HG03354 (cell line): Measurements from ENCODE around the gene DLX4.

Experiments used
- ATAC-seq: cut with Tn5 transposase; IDR thresholded peaks from one replicate; pipeline ENCODE4 v1.9.1; 2021; ENCODE audit warnings: mild to moderate bottlenecking; ENCODE audit not compliant: unreplicated experiment, poor library complexity, severe bottlenecking

The DLX4 gene

GRCh38 chr17:49984776-49985175 lies 15.8 kb downstream of the DLX4 start:
- no peak for ATAC-seq

GRCh38 chr17:49985310-49985990 lies 16.5 kb downstream of the DLX4 start:
- no peak for ATAC-seq

GRCh38 chr17:49986396-49987289 lies 17.7 kb downstream of the DLX4 start:
- ATAC-seq = no peak

- no peak for ATAC-seq
These were observed 18.2 kb downstream of the DLX4 start for GRCh38 chr17:49987290-49987585.

GRCh38 chr17:49987681-49988441 lies 18.9 kb downstream of the DLX4 start:
- no peak for ATAC-seq

- ATAC-seq = no peak
These were observed 20.5 kb downstream of the DLX4 start for GRCh38 chr17:49989518-49989880.

GRCh38 chr17:49990331-49990730 lies 21.3 kb downstream of the DLX4 start:
- no peak for ATAC-seq

GRCh38 chr17:49990921-49991320 lies 21.9 kb downstream of the DLX4 start:
- ATAC-seq = no peak

GRCh38 chr17:49991409-49991808 lies 22.4 kb downstream of the DLX4 start:
- no peak for ATAC-seq

- ATAC-seq = no peak
These were observed 23.4 kb downstream of the DLX4 start for GRCh38 chr17:49992191-49992932.

GRCh38 chr17:49992933-49993422 lies 24.0 kb downstream of the DLX4 start:
- no peak for ATAC-seq

GRCh38 chr17:49993423-49994060 lies 24.6 kb downstream of the DLX4 start:
- no peak for ATAC-seq

- ATAC-seq = no peak
These were observed 25.4 kb downstream of the DLX4 start for GRCh38 chr17:49994085-49995054.

GRCh38 chr17:49995055-49995738 lies 26.2 kb downstream of the DLX4 start, which contains the start of gene DLX3:
TSS of gene DLX3 (minus strand) at chr17:49995224. CDS start at chr17:49994998, 226 bp downstream.
- ATAC-seq = no peak

GRCh38 chr17:49996121-49996494 lies 27.1 kb downstream of the DLX4 start:
- no peak for ATAC-seq

GRCh38 chr17:49996495-49997300 lies 27.7 kb downstream of the DLX4 start:
- ATAC-seq = peak; percentile 50

GRCh38 chr17:49997301-49997650 lies 28.3 kb downstream of the DLX4 start:
- ATAC-seq = no peak
